ENCODE data around the gene AXIN2. TPM values are rescaled to one million over a fixed set of nuclear protein-coding genes. Genes with fewer than 3 reads are reported as not detected.

AXIN2 gene
- total RNA-seq, 1 donor from 2014 or later: 8.9 TPM

DNA sequence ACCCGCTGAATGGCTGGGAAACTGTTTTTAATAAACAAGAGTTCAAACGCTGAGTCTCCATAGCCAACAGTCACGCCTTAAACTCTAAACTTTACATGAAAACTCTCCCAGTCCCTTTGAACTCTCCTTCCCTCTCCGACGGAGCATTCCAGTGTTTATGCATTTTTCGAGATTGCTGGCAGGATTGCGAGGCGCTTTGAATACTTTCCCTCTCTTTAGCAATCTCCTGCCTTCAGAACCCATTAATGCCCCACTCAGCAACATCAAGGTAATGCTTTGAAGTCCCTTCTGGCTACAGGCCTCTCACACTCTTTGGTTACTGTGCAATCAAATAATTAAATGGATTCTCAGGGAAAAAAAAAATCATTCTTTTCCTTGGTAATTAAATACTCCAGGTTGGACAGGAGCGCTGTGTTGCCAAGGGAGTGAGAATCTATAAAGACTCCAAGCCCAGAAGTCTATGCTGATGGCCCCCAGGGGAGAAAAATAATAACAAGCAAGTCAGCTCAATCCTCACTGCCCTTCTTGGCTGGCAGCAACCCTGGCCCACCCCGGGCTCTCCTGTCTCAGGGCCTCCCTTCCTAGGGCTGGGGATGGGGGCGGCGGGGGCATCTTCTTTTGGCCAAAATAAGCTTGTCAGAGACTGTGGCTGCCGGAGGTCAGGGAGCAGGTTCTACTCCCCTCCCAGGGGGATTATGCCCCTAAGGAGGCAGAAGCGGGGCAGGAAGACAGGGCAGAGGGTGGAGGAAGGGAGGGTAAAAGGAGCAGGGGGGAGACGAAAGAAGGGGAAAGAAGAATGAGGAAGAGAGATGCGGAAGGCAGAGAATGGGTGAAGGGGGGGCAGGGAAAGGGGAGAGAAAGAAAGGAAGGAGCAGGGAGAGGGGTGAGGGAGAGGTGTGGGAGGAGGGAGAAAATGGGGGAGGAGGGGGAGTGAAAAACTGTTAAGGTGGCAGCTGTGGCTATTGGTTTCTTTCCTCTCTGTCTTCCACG lies 45.2 kb downstream of the AXIN2 start:
- Histone ChIP-seq H3K36me3 (ENCODE audit: insufficient read depth, low read length) (no peaks in the 10 kb centered on the region), H3K9ac (ENCODE audit: low read length) (no peak overlapping the region), H4K20me1 (ENCODE audit: insufficient read depth, low read length) (no peaks in the 10 kb centered on the region), H2AFZ (ENCODE audit: low read depth, low read length) (peak overlapping the region; percentile 44), H3K4me2 (ENCODE audit: low read length) (peak overlapping the region; percentile 20), H3K4me3 (ENCODE audit: insufficient read depth, low read depth, low read length) (no peak overlapping the region), H3K27ac (ENCODE audit: low read depth, low read length) (no peak overlapping the region), H3K9me3 (ENCODE audit: insufficient read depth, low read depth, low read length) (no peaks in the 10 kb centered on the region), H3K4me1 (ENCODE audit: insufficient read depth, low read length) (peaks cover 12% of the 10 kb centered on the region), H3K79me2 (ENCODE audit: insufficient read depth, low read length) (no peaks in the 10 kb centered on the region), H3K27me3 (ENCODE audit: insufficient read depth, low read length) (peaks cover 2% of the 10 kb centered on the region)
- FAIRE-seq: peak; percentile 58
- peaks cover 11% of the 10 kb centered on the region for H3K27me3 Mint-ChIP-seq (ENCODE audit: low read depth, unreplicated experiment)
- peak overlapping the region; percentile 50 for H3K27ac Mint-ChIP-seq (ENCODE audit: unreplicated experiment)
- peaks cover 8% of the 10 kb centered on the region for H3K9me3 Mint-ChIP-seq (ENCODE audit: unreplicated experiment)
- peaks cover 12% of the 10 kb centered on the region for H3K4me1 Mint-ChIP-seq (ENCODE audit: low read depth, unreplicated experiment)
- no peak overlapping the region for H3K4me3 Mint-ChIP-seq (ENCODE audit: unreplicated experiment)
- TF ChIP-seq, protein P1, sequence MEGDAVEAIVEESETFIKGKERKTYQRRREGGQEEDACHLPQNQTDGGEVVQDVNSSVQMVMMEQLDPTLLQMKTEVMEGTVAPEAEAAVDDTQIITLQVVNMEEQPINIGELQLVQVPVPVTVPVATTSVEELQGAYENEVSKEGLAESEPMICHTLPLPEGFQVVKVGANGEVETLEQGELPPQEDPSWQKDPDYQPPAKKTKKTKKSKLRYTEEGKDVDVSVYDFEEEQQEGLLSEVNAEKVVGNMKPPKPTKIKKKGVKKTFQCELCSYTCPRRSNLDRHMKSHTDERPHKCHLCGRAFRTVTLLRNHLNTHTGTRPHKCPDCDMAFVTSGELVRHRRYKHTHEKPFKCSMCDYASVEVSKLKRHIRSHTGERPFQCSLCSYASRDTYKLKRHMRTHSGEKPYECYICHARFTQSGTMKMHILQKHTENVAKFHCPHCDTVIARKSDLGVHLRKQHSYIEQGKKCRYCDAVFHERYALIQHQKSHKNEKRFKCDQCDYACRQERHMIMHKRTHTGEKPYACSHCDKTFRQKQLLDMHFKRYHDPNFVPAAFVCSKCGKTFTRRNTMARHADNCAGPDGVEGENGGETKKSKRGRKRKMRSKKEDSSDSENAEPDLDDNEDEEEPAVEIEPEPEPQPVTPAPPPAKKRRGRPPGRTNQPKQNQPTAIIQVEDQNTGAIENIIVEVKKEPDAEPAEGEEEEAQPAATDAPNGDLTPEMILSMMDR (IDR thresholded peaks at IDR 0.05; ENCODE audit: insufficient read depth, low read depth, low read length): no peak
- TF ChIP-seq EZH2 (IDR thresholded peaks at IDR 0.05; ENCODE audit: insufficient read depth, low read length): no peak
- DNase-seq (ENCODE audit: low read depth): peak; percentile 64
- no peaks in the 10 kb centered on the region for H3K36me3 Mint-ChIP-seq (ENCODE audit: low read depth, unreplicated experiment)

DNA sequence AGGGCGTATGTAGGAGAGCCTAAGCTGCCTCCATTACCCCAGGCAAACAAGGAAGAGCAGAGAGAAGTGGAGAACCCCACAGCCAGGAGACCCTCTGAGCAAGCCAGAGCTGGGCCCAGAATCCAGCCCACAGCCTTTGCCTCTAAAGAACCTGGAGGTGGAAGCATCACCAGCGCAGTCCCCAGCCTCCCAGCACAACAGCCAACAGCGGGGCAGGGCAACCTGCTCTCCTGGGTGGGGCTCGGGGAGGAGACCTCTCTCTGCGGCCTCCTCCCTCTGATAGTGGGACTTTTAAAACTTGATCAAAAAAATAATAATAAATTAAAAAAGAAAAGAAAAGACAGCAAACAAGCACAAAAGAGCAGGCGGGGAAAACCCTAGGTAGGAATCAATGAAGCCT lies 45.9 kb downstream of the AXIN2 start:
- Histone ChIP-seq H3K9me3 (ENCODE audit: insufficient read depth, low read depth, low read length) (no peaks in the 10 kb centered on the region), H3K79me2 (ENCODE audit: insufficient read depth, low read length) (no peaks in the 10 kb centered on the region), H4K20me1 (ENCODE audit: insufficient read depth, low read length) (no peaks in the 10 kb centered on the region), H3K4me2 (ENCODE audit: low read length) (no peak overlapping the region), H2AFZ (ENCODE audit: low read depth, low read length) (no peak overlapping the region), H3K4me3 (ENCODE audit: insufficient read depth, low read depth, low read length) (no peak overlapping the region), H3K27me3 (ENCODE audit: insufficient read depth, low read length) (peaks cover 2% of the 10 kb centered on the region), H3K27ac (ENCODE audit: low read depth, low read length) (no peak overlapping the region), H3K36me3 (ENCODE audit: insufficient read depth, low read length) (no peaks in the 10 kb centered on the region), H3K4me1 (ENCODE audit: insufficient read depth, low read length) (peaks cover 12% of the 10 kb centered on the region), H3K9ac (ENCODE audit: low read length) (no peak overlapping the region)
- TF ChIP-seq, protein P1 (IDR thresholded peaks at IDR 0.05; ENCODE audit: insufficient read depth, low read depth, low read length): no peak
- no peak for TF ChIP-seq EZH2 (IDR thresholded peaks at IDR 0.05; ENCODE audit: insufficient read depth, low read length)
- peaks cover 8% of the 10 kb centered on the region for H3K9me3 Mint-ChIP-seq (ENCODE audit: unreplicated experiment)
- no peaks in the 10 kb centered on the region for H3K36me3 Mint-ChIP-seq (ENCODE audit: low read depth, unreplicated experiment)
- DNase-seq (ENCODE audit: low read depth) (no peak), FAIRE-seq (no peak)
- H3K4me3 Mint-ChIP-seq (ENCODE audit: unreplicated experiment): peak overlapping the region; percentile 54
- H3K27ac Mint-ChIP-seq (ENCODE audit: unreplicated experiment): no peak overlapping the region
- H3K4me1 Mint-ChIP-seq (ENCODE audit: low read depth, unreplicated experiment): peaks cover 12% of the 10 kb centered on the region
- H3K27me3 Mint-ChIP-seq (ENCODE audit: low read depth, unreplicated experiment): peaks cover 10% of the 10 kb centered on the region

All from astrocyte (in vitro differentiated cells and primary cell).